HepG2 (cell line): Measurements from ENCODE around the gene ZBTB20. TPM values are rescaled to one million over a fixed set of nuclear protein-coding genes. Genes with fewer than 3 reads are reported as not detected.

Experiments
- ATAC-seq: fragments of 200-7000 bp; cut with Tn5 transposase; 3 replicates; pipeline ENCODE4 v1.9.1; 2020; ENCODE audit warnings: mild to moderate bottlenecking, moderate library complexity
- BruUV-seq: library from RNA; stranded (reverse); fragments of 400-500 nt; replicated peaks from 2 replicates; lab custom pipeline; 2021; lab: Mats Ljungman, UMichigan
- CTCF ChIA-PET: fragments of 300-600 bp; formaldehyde crosslinking; extraction: SDS; loops from one replicate; lab custom pipeline; 2021; ENCODE audit warnings: low total read pairs, inconsistent platforms, low intra/inter-chr PET ratio; lab: Yijun Ruan, JAX
- POLR2A ChIA-PET: fragments of 350-600 bp; sonication (Branson Sonifier 250); formaldehyde crosslinking; loops from one replicate; lab custom pipeline; 2020; ENCODE audit warnings: antibody characterized with exemption, inconsistent platforms; lab: Yijun Ruan, JAX
- DNase-seq: peaks from one replicate; pipeline ENCODE4 v3.0.0-alpha.2; 2015; ENCODE audit warnings: low spot score
- FAIRE-seq: peaks from 3 replicates; lab custom pipeline; 2011; peaks lifted over from hg19 to GRCh38; lab: Jason Lieb, UNC
- H2AFZ ChIP-seq: one replicate; pipeline ENCODE4 v1.6.1; 2011; ENCODE audit warnings: low read length, inconsistent platforms
- H3K27ac ChIP-seq: fragments of 300-600 bp; 3 replicates; pipeline ENCODE4 v1.8.0; 2011; ENCODE audit warnings: mixed run types, mild to moderate bottlenecking, mixed read lengths, low read length, inconsistent platforms; ENCODE audit not compliant: insufficient read depth; ENCODE audit errors: extremely low read length
- H3K27me3 ChIP-seq, 2 experiments: fragments of 200-600 bp in 1 of 2; 2 replicates in 1 of 2; 3 replicates in 1 of 2; pipeline versions ENCODE4 v1.6.0 to v1.8.0; 2011; ENCODE audit warnings: low read length in 2 of 2, mild to moderate bottlenecking in 2 of 2, moderate library complexity in 2 of 2, inconsistent platforms in 1 of 2; ENCODE audit not compliant: insufficient read depth in 2 of 2, control insufficient read depth in 1 of 2
- H3K36me3 ChIP-seq, 2 experiments: fragments of 200-600 bp in 1 of 2; replicated peaks in 1 of 2; 2 replicates in 1 of 2; 3 replicates in 1 of 2; pipeline versions ENCODE4 v1.5.1 to v1.8.0; 2011; ENCODE audit warnings: low read length in 2 of 2, inconsistent platforms in 1 of 2; ENCODE audit not compliant: insufficient read depth in 2 of 2, control insufficient read depth in 1 of 2
- H3K4me1 ChIP-seq: 2 replicates; pipeline ENCODE4 v1.5.1; 2012; ENCODE audit warnings: low read length, inconsistent platforms; ENCODE audit not compliant: insufficient read depth
- H3K4me2 ChIP-seq: 2 replicates; pipeline ENCODE4 v1.6.0; 2011; ENCODE audit warnings: low read depth, low read length, inconsistent platforms
- H3K4me3 ChIP-seq, 3 experiments: fragments of 200-600 bp in 1 of 3; sonication (generic), shearing (Covaris generic) in 1 of 3; replicated peaks in 1 of 3; 2 replicates each; pipeline ENCODE4 v1.5.1; 2011 to 2016; ENCODE audit warnings: low read length in 3 of 3, inconsistent platforms in 2 of 3, low read depth in 2 of 3, mild to moderate bottlenecking in 2 of 3, control low read depth in 1 of 3, mixed read lengths in 1 of 3; ENCODE audit not compliant: insufficient read depth in 1 of 3
- H3K79me2 ChIP-seq: one replicate; pipeline ENCODE4 v1.6.1; 2011; ENCODE audit warnings: low read length, inconsistent platforms; ENCODE audit not compliant: insufficient read depth
- H3K9ac ChIP-seq: 2 replicates; pipeline ENCODE4 v1.6.0; 2011; ENCODE audit warnings: mild to moderate bottlenecking, low read depth, low read length, inconsistent platforms; ENCODE audit not compliant: insufficient read depth
- H3K9me3 ChIP-seq: 2 replicates; pipeline ENCODE4 v1.5.1; 2012; ENCODE audit warnings: mild to moderate bottlenecking, low read length
- H4K20me1 ChIP-seq: 2 replicates; pipeline ENCODE4 v1.6.0; 2011; ENCODE audit warnings: inconsistent platforms, mild to moderate bottlenecking, low read length, moderate library complexity; ENCODE audit not compliant: insufficient read depth
- CENPX ChIP-seq: sonication (generic); formaldehyde crosslinking; IDR thresholded peaks from 2 replicates; pipeline ENCODE4 v1.9.0; 2021; ENCODE audit warnings: mild to moderate bottlenecking, missing genetic modification reagents, moderate library complexity
- HOXA7 ChIP-seq: sonication (generic); formaldehyde crosslinking; IDR thresholded peaks from 2 replicates; pipeline ENCODE4 v1.8.1; 2022; ENCODE audit warnings: mild to moderate bottlenecking, missing genetic modification reagents, moderate library complexity
- HOXD1 ChIP-seq: sonication (generic); formaldehyde crosslinking; IDR thresholded peaks from 2 replicates; pipeline ENCODE4 v1.5.0; 2020; ENCODE audit warnings: missing genetic modification reagents
- ZBTB21 ChIP-seq: sonication (generic); formaldehyde crosslinking; IDR thresholded peaks from 2 replicates; pipeline ENCODE4 v1.4.0; 2020; ENCODE audit warnings: missing genetic modification reagents
- ZBTB7B ChIP-seq: sonication (generic); formaldehyde crosslinking; IDR thresholded peaks from 2 replicates; pipeline ENCODE4 v1.4.0; 2020; ENCODE audit warnings: missing genetic modification reagents
- ZNF3 ChIP-seq: IDR thresholded peaks from 2 replicates; pipeline ENCODE4 v1.7.0; 2017; ENCODE audit warnings: inconsistent platforms
- ZNF432 ChIP-seq: sonication (generic); formaldehyde crosslinking; IDR thresholded peaks from 2 replicates; pipeline ENCODE4 v1.5.0; 2020; ENCODE audit warnings: missing genetic modification reagents, mild to moderate bottlenecking, borderline replicate concordance
- ZNF557 ChIP-seq: sonication (generic); formaldehyde crosslinking; IDR thresholded peaks from 2 replicates; pipeline ENCODE4 v1.4.0; 2020; ENCODE audit warnings: missing genetic modification reagents
- in situ Hi-C: cut with HindIII; loops from 2 replicates; pipeline ENCODE4 v1.10.0; 2017; ENCODE audit warnings: low pct_unique_long_range_greater_than_20kb; ENCODE audit not compliant: extremely low pct_ligation_motif_present
- intact Hi-C: fragments of 100-400 bp; cut with micrococcal nuclease; formaldehyde crosslinking; loops from one replicate; pipeline ENCODE4 v1.10.0; 2022; ENCODE audit not compliant: unreplicated experiment
- polyA plus RNA-seq, 8 experiments: library from polyadenylated mRNA; depleted of rRNA in 3 of 8; stranded (reverse) in 7 of 8; unstranded in 1 of 8; fragments of >200 nt; fragmentation: Illumina TruSeq in 4 of 8; extraction: Trizol in 4 of 8; gene quantifications; 2 replicates each; pipeline versions ENCODE4 v1.2.1 to v1.2.3, GENCODE V29; 2011 to 2016; ENCODE audit warnings: low read depth in 4 of 8, missing spikeins in 1 of 8, mixed read lengths in 1 of 8; ENCODE audit not compliant: insufficient read depth in 1 of 8
- total RNA-seq, 5 experiments: library from RNA; depleted of rRNA; stranded (reverse); fragments of >200 nt; fragmentation: Illumina TruSeq; extraction: Trizol; gene quantifications; 2 replicates each; pipeline ENCODE4 v1.2.3, GENCODE V29; 2016; ENCODE audit warnings: low read depth in 1 of 5
- TF ChIP-seq, protein P1 (sequence below): sonication (generic); formaldehyde crosslinking; IDR thresholded peaks from 2 replicates; pipeline ENCODE4 v1.5.0; 2020; ENCODE audit warnings: missing genetic modification reagents, mild to moderate bottlenecking, borderline replicate concordance
- TF ChIP-seq, protein P2 (sequence below): sonication (generic); formaldehyde crosslinking; IDR thresholded peaks from 2 replicates; pipeline ENCODE4 v1.8.1; 2023; ENCODE audit warnings: mild to moderate bottlenecking, missing genetic modification reagents, borderline replicate concordance
- TF ChIP-seq, protein P3 (sequence below): sonication (generic); formaldehyde crosslinking; IDR thresholded peaks from 2 replicates; pipeline ENCODE4 v1.8.1; 2022; ENCODE audit warnings: mild to moderate bottlenecking, missing genetic modification reagents

The ZBTB20 gene
- total and polyA plus RNA-seq, 2 of the 13 experiments (the other 11 are each of a cell fraction or from before 2014, with no cell fraction given): 1.9 to 8.8 TPM

DNA sequence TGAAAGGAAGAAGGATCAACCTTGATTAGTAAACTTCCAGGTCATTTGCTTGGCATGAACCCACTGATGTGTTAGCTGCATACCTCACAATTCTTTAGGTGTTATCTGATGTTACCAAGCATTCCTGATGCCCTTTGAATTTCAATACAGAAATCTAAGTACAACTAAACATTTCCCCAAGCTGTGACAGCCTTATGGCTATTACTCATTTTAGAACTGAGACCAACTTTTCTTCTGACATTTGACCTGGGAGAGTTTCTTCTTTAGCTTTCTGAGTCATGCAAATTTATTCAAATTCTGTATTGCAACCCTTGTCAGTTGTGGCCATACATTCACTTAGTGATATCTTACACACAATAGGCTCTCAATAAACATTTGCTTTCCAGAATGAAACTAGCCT is 729.0 kb downstream of the ZBTB20 start:
- no peak overlapping the region for H3K4me3 ChIP-seq
- no peaks in the 10 kb centered on the region for H3K27me3 ChIP-seq
- H3K4me2 ChIP-seq: no peak overlapping the region
- CTCF ChIA-PET: interaction anchor here (1.1 to 1.8 kb wide), 2 partner anchors 27 to 34 kb away, joined by 4 to 12 read pairs; no protein-coding TSS in a partner anchor
- H3K4me1 ChIP-seq: no peaks in the 10 kb centered on the region
- no peak overlapping the region for H2AFZ ChIP-seq
- POLR2A ChIA-PET: no interaction called here
- 0 out of 2 replicates have a peak, but pooled peaks cover 6% of the 10 kb centered on the region for H4K20me1 ChIP-seq
- H3K9ac ChIP-seq: no peak overlapping the region
- ATAC-seq (no peak), FAIRE-seq (no peak), DNase-seq (no peak)
- no peaks in the 10 kb centered on the region for H3K79me2 ChIP-seq
- TF ChIP-seq ZBTB7B (CRISPR knock-in tag): no peak
- TF ChIP-seq ZBTB21 (CRISPR knock-in tag): no peak
- TF ChIP-seq ZNF557 (CRISPR knock-in tag): no peak
- TF ChIP-seq, protein P1, sequence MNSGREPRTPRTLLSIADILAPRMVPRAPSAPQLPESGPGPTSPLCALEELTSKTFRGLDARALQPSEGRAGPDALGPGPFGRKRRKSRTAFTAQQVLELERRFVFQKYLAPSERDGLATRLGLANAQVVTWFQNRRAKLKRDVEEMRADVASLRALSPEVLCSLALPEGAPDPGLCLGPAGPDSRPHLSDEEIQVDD (CRISPR knock-in tag): no peak
- TF ChIP-seq CENPX: no peak
- TF ChIP-seq ZNF3: no peak
- TF ChIP-seq ZNF432: no peak
- no peak for TF ChIP-seq HOXD1 (CRISPR knock-in tag)
- TF ChIP-seq, protein P2, sequence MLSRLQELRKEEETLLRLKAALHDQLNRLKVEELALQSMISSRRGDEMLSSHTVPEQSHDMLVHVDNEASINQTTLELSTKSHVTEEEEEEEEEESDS (CRISPR knock-in tag): no peak
- no peak for TF ChIP-seq HOXA7 (CRISPR knock-in tag)
- TF ChIP-seq, protein P3, sequence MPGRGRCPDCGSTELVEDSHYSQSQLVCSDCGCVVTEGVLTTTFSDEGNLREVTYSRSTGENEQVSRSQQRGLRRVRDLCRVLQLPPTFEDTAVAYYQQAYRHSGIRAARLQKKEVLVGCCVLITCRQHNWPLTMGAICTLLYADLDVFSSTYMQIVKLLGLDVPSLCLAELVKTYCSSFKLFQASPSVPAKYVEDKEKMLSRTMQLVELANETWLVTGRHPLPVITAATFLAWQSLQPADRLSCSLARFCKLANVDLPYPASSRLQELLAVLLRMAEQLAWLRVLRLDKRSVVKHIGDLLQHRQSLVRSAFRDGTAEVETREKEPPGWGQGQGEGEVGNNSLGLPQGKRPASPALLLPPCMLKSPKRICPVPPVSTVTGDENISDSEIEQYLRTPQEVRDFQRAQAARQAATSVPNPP (CRISPR knock-in tag): no peak
- H3K9me3 ChIP-seq: no peaks in the 10 kb centered on the region
- in situ Hi-C loops: no loop called here
- H3K36me3 ChIP-seq: no peaks in the 10 kb centered on the region
- H3K27ac ChIP-seq: no peak overlapping the region
- intact Hi-C loops: loop anchor here (1.0 to 10.0 kb wide), 3 partner anchors 35 to 128 kb away; no protein-coding TSS in a partner anchor
- no TSS peak for BruUV-seq
